GM12801 (cell line): ENCODE results near the gene ELF1.

ENCODE experiments used
- TF ChIP-seq, protein P1 (sequence below): IDR thresholded peaks from one replicate; pipeline ENCODE4 v1.5.1; 2011; ENCODE audit warnings: control low read depth; ENCODE audit not compliant: insufficient read length; ENCODE audit errors: extremely low read depth

Gene ELF1

DNA sequence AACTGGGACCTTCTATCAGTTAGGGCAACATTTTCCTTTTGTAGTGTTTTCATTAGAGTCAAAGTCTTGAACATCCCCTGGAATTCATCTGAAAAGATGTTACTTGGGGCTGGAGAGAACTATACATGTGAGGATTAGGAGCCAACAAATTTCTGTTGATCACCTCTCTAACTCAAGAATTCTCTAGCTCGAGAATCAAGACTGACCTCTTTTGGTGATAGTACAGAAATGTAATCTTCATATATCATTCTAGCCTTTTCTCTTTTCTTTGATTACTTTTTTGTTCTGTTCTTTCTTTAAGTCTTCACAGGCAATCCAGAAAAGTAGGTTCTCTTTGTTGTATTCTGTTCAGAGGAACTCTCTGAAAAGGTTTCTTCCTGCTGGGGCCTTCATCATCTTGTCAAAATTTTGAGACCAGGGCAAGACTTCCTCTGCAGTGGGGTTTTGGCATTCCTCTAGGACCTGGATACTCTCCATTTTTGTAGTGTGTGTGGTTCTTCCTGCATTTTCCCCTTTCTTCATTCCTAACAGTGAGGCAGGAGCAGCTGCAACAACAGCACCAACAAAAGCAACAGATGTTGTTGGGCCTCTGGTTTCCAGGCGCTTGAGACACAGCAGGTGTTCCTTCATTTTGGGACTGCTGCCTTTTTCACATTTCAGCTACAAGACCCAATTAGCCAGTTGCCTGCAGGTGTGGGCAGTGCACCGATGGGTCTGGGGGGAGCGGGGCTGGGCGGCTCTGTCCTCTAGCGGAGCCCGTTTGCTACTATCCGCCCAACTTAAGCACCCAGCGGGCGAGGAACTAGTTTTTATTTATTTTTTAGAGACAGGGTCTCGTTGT, 26.2 kb downstream of the ELF1 start:
- TF ChIP-seq, protein P1, sequence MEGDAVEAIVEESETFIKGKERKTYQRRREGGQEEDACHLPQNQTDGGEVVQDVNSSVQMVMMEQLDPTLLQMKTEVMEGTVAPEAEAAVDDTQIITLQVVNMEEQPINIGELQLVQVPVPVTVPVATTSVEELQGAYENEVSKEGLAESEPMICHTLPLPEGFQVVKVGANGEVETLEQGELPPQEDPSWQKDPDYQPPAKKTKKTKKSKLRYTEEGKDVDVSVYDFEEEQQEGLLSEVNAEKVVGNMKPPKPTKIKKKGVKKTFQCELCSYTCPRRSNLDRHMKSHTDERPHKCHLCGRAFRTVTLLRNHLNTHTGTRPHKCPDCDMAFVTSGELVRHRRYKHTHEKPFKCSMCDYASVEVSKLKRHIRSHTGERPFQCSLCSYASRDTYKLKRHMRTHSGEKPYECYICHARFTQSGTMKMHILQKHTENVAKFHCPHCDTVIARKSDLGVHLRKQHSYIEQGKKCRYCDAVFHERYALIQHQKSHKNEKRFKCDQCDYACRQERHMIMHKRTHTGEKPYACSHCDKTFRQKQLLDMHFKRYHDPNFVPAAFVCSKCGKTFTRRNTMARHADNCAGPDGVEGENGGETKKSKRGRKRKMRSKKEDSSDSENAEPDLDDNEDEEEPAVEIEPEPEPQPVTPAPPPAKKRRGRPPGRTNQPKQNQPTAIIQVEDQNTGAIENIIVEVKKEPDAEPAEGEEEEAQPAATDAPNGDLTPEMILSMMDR = no peak

DNA sequence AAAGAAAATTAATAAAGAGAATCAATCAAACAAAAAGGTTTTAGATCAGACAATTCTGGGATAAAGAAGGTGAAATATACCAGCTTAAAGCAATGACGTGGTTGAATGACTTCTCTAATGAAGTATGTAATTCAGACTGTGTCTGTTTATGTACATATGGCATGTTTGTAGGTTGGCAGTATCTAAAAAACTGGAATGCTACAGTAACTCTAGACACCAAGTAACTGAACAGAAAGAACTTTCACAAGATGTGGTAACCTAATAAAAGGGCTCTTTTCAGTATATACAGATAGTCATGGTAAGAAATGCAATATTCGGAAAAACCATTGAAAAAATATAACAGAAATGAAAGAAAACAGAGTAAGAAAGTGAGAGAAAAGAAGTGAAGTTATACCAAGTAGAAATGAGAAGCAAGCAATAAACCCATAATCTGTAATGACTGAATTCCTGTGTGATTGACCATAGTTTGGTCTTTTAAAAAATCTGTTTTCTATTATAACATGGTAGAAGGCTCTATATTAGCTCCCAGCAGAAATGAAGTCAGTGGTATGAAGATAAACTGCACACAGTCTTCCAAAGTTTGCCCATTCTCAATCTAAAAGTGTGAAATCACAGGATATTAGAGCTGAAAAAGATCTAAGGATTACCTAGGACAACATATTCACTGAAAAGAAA, 31.4 kb downstream of the ELF1 start:
- TF ChIP-seq, protein P1 = no peak

DNA sequence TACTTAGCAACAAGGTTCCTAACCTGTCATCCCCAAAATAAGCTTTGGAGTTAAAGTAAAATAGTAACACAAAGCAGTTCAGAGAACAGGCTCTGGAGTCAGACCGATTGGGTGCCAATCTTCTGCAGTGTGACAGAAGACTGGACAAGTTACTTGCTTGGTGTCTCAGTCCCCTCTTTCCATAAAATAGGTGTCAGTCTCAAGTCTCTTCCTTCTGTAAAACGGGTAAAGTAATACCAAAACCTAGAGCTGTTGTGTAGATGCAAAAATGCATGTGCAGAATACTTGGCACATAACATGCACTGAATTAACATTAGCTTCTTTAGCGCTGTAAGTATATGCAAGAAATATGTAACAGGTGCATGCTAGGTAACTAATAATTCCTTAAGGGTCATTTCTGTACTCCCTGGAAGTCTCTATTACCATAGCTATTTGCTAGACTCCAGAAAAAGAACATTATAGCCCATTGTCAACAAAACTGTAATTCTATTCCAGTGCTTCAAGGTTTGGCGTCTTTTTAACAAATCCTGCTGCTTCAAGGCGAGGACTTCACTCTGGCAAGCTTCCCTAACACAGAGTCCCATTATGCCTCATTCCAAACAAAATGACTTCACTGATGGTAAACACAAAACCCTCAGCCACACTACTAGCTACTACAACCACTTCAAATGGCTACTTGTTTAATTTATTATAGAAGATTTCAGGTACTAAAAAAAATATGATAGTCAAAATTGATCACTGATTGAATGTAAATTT, 32.8 kb downstream of the ELF1 start:
- TF ChIP-seq, protein P1 = no peak

DNA sequence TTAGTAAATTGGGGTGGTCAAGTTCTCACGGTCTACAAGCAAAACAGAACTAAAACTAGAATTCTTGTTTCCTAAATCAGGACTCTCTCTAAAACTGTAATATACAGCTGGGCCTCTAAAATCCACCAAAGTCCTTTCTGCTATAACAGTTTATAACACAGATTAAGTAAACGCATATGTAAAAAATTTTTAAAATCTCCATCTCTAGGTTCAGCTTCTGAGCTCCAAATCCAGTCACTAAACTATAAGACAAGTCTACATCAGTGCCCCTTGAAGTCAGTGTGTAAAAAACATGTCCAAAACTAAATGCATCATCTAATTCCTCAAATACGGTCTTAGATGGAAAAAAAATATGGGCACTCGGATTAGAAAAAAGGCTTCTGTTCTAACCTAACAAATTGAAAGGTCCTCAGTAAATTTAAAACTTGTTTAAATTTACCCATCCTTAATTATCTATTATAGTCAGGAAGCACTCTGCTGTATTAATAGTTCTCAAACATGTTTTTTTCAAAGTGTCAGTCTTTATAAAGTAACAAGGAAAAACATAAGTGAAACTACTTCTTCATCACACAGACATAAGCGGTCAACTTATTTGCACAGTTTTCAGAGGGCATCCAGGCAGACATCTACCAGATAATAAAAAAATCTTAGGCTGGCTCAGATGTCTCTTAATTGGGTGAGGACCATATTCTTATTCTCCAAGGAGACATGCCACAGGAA, 33.6 kb downstream of the ELF1 start:
- TF ChIP-seq, protein P1 = no peak

DNA sequence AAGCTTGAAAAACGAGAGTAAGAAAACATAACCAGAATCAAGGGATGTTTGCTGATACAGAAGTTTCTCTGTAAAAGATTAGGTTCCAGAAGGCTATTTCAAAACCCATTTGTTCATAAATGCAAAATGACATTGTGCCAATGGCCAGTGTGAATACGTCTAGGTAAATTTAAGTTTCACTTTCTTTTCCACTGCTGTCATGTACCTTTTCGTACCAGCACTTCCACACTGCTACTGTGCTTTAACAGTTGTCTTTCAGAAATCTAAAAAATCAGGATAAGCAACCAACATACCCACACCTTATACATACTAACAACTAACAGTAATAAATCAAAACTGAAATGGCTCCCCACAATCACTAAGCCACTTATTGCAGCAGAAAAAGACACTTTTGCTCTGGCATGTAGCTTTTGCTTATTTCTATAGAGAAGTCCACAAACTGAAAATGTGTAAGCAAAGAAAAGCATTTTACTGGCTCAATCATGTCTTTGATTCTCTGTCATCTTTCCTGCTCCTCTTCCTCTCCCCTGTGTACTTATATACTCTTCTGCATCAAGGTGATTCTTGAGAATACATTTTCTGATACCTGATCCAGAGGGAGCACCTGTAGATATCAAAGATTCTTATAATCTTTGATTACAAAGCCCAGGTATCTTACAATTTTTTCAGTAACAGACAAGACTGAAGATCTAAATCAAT, 34.3 kb downstream of the ELF1 start:
- TF ChIP-seq, protein P1 = no peak

DNA sequence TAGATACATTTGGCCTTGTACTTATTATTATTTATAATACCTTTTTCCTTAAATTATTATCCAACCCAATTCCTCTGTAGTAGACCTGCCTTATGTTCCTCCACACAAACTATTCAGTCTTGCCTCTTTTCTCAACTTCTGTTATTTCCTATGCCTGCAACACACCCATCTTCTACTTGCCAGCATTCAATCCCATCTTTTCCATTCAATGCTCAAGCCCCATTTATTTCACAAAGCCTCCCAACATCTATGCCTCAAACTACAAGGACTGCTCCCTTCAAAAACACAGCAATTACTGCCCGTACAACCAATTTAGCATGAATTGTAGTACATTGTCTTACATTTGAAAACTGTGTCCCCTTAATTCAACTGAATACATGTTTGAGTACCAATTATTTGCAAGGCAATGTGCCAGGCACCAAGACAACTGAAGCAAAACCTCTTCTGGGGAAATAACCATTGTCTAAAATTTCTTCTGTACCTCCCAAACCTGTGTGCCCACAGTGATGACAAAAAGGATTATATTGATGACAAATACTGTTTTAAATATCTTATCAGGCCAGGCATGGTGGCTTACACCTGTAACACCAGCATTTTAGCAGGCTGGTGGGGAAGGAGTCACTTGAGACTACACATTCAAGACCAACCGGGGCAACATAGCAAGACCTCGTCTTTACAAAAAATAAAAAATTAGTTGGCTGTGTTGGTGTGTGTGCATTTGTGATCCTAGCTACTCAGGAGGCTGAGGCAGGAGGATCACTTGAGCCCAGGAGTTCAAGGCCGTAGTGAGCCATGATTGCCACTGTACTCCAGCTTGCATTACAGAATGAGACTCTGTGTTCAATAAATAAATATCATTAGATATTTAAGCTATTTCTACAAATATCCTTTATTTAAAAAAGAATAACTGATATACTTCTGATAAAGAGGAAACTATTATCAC, 35.1 kb downstream of the ELF1 start:
- TF ChIP-seq, protein P1 = no peak
